GM12892 (cell line): ENCODE measurements around the gene HK2.

Source experiments
- POLR2A ChIP-seq: IDR thresholded peaks from 2 replicates; pipeline ENCODE4 v1.6.1; 2011; ENCODE audit warnings: low read depth, low read length, control low read depth
- POLR2AphosphoS5 ChIP-seq: IDR thresholded peaks from 2 replicates; pipeline ENCODE4 v1.6.1; 2011; ENCODE audit warnings: low read depth, low read length, control low read depth

GRCh38 chr2:74831693-74832530, 2.0 kb upstream of the HK2 start:
- TF ChIP-seq POLR2AphosphoS5 (no peak), POLR2A (no peak)
